GM12875 (cell line): ENCODE data around the gene SIGLEC5.

Experiments used
- H3K4me3 ChIP-seq: one replicate; pipeline ENCODE4 v1.5.1; 2011; ENCODE audit warnings: low read depth, low read length, control low read depth
- TF ChIP-seq, protein P1 (sequence below): IDR thresholded peaks from 2 replicates; pipeline ENCODE4 v1.5.1; 2011; ENCODE audit warnings: low read depth, mild to moderate bottlenecking, control low read depth, inconsistent platforms, low read length, moderate library complexity, borderline replicate concordance; ENCODE audit not compliant: insufficient read depth

The SIGLEC5 gene

DNA sequence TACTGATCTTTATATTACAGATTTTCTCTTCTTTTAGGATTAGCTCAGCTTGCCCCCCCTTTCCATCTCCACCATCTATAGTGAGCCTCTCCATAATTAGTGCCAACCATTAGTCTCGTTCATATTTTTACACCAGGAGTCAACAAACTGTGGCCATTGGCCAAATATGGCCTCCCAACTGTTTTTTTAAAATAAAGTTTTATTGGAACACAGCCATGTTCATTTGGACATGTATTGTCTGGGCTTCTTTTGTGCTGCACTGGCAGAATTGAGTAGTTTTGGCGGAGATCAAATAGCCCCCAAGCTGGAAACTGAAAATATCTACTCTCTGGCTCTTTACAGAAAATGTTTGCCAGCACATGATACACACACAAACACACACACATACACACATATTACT, 40.7 kb downstream of the SIGLEC5 start:
- TF ChIP-seq, protein P1, sequence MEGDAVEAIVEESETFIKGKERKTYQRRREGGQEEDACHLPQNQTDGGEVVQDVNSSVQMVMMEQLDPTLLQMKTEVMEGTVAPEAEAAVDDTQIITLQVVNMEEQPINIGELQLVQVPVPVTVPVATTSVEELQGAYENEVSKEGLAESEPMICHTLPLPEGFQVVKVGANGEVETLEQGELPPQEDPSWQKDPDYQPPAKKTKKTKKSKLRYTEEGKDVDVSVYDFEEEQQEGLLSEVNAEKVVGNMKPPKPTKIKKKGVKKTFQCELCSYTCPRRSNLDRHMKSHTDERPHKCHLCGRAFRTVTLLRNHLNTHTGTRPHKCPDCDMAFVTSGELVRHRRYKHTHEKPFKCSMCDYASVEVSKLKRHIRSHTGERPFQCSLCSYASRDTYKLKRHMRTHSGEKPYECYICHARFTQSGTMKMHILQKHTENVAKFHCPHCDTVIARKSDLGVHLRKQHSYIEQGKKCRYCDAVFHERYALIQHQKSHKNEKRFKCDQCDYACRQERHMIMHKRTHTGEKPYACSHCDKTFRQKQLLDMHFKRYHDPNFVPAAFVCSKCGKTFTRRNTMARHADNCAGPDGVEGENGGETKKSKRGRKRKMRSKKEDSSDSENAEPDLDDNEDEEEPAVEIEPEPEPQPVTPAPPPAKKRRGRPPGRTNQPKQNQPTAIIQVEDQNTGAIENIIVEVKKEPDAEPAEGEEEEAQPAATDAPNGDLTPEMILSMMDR = no peak
- H3K4me3 ChIP-seq = no peak overlapping the region

DNA sequence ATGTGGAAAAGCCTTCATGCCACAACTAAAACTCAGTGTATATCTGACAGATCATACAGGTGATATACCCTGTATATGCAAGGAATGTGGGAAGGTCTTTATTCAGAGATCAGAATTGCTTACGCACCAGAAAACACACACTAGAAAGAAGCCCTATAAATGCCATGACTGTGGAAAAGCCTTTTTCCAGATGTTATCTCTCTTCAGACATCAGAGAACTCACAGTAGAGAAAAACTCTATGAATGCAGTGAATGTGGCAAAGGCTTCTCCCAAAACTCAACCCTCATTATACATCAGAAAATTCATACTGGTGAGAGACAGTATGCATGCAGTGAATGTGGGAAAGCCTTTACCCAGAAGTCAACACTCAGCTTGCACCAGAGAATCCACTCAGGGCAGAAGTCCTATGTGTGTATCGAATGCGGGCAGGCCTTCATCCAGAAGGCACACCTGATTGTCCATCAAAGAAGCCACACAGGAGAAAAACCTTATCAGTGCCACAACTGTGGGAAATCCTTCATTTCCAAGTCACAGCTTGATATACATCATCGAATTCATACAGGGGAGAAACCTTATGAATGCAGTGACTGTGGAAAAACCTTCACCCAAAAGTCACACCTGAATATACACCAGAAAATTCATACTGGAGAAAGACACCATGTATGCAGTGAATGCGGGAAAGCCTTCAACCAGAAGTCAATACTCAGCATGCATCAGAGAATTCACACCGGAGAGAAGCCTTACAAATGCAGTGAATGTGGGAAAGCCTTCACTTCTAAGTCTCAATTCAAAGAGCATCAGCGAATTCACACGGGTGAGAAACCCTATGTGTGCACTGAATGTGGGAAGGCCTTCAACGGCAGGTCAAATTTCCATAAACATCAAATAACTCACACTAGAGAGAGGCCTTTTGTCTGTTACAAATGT, 42.7 kb downstream of the SIGLEC5 start:
- no peak overlapping the region for H3K4me3 ChIP-seq
- TF ChIP-seq, protein P1 = no peak

DNA sequence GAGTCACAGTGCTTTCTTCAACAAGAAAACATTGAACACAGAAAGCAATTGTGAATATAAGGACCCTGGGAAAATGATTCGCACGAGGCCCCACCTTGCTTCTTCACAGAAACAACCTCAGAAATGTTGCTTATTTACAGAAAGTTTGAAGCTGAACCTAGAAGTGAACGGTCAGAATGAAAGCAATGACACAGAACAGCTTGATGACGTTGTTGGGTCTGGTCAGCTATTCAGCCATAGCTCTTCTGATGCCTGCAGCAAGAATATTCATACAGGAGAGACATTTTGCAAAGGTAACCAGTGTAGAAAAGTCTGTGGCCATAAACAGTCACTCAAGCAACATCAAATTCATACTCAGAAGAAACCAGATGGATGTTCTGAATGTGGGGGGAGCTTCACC, 43.4 kb downstream of the SIGLEC5 start:
- TF ChIP-seq, protein P1 = no peak
- H3K4me3 ChIP-seq = no peak overlapping the region

DNA sequence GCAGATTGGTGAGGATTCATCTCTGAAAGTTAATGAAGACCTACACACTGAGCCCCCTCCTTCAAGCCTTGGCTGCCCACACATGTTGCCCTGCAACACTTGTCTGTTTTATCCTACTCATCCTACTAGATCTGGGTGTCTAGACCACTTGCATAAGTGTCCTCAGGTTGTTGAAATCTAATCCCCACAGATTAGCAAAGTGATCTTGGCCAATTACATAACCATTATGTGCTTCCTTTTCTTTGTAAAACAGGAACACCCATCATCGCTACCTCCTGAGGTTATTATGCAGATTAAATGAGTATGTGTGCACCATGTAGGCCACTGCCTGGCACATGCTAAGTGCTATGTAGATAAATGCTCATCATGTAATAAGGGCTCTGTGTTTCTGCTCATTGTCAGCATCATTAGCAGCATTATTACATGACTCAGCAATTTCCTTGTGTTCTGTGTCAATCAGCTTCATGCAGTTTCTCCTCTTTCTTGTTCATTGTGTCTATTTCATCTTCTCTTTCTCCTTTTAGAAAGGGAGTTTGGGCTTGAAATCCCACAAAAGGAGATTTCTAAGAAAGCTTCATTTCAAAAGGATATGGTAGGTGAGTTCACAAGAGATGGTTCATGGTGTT, 44.0 kb downstream of the SIGLEC5 start:
- TF ChIP-seq, protein P1 = no peak

DNA sequence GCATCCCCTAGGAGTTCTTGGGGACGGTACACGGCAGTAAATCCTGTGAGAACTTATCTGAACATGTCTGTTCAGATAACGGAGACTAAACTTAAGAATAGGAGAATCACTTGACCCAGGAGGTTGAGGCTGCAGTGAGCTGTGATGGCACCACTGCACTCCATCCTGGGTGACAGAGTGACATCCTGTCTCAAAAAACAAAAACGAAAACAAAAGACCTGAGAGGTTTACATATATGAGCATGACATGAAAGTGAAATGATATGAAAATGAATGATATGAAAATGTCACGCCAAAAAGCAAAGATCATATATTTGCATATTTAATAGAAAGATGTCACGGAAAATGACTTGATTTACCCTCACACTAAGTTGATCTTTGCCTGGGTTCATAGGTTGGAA, 53.4 kb downstream of the SIGLEC5 start:
- H3K4me3 ChIP-seq = no peak overlapping the region
- TF ChIP-seq, protein P1 = no peak

More for the DNA sequence above, 44.0 kb downstream of the SIGLEC5 start:
- no peak overlapping the region for H3K4me3 ChIP-seq

DNA sequence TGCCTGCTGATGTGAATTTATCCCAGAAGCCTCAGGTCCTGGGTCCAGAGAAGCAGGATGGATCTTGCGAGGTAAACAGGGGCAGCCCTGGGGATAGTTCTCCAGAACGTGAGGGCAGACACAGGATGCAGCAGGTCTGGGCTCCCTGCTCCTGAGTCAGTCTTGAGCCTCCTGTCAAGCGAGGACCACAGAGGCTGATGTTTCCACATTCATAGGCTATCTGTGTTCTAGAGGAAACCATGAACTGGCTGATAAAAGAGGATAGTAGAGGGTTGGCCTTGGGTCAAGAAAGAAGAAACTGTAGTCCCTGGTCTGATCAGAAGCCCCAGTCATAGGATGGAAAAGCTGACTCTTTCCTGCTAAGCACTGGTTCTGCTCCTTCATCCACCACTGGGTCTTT, 56.9 kb downstream of the SIGLEC5 start:
- no peak overlapping the region for H3K4me3 ChIP-seq
- TF ChIP-seq, protein P1 = no peak
